Ovary (tissue), 3 donors: ENCODE measurements around the gene SEC24D.

Source experiments
- EP300 ChIP-seq: sonication (generic); formaldehyde crosslinking; IDR thresholded peaks from one replicate; pipeline ENCODE4 v1.6.1; 2017; ENCODE audit warnings: antibody characterized with exemption
- POLR2A ChIP-seq: fragments of 450-650 bp; IDR thresholded peaks from one replicate; pipeline ENCODE4 v1.6.1; 2017; ENCODE audit warnings: antibody characterized with exemption, mild to moderate bottlenecking, moderate library complexity
- TF ChIP-seq, protein P1 (sequence below), 3 donors: fragments of 450-650 bp in 2 of 3; fragments of 200-600 bp in 1 of 3; IDR thresholded peaks; one replicate each; pipeline versions ENCODE4 v1.5.1 to v1.8.0; 2016 to 2022; ENCODE audit warnings: antibody characterized with exemption in 3 of 3, mild to moderate bottlenecking in 1 of 3
- donor health status: DM: no; HTN: no; CAD: no.

GRCh38 chr4:118867311-118868067 is 31.6 kb upstream of the SEC24D start:
- TF ChIP-seq, protein P1, sequence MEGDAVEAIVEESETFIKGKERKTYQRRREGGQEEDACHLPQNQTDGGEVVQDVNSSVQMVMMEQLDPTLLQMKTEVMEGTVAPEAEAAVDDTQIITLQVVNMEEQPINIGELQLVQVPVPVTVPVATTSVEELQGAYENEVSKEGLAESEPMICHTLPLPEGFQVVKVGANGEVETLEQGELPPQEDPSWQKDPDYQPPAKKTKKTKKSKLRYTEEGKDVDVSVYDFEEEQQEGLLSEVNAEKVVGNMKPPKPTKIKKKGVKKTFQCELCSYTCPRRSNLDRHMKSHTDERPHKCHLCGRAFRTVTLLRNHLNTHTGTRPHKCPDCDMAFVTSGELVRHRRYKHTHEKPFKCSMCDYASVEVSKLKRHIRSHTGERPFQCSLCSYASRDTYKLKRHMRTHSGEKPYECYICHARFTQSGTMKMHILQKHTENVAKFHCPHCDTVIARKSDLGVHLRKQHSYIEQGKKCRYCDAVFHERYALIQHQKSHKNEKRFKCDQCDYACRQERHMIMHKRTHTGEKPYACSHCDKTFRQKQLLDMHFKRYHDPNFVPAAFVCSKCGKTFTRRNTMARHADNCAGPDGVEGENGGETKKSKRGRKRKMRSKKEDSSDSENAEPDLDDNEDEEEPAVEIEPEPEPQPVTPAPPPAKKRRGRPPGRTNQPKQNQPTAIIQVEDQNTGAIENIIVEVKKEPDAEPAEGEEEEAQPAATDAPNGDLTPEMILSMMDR (IDR thresholded peaks at IDR 0.05) = no peak
- TF ChIP-seq EP300 (no peak), POLR2A (no peak)
